ENCODE data around the gene LRRC1.

Gene LRRC1

DNA sequence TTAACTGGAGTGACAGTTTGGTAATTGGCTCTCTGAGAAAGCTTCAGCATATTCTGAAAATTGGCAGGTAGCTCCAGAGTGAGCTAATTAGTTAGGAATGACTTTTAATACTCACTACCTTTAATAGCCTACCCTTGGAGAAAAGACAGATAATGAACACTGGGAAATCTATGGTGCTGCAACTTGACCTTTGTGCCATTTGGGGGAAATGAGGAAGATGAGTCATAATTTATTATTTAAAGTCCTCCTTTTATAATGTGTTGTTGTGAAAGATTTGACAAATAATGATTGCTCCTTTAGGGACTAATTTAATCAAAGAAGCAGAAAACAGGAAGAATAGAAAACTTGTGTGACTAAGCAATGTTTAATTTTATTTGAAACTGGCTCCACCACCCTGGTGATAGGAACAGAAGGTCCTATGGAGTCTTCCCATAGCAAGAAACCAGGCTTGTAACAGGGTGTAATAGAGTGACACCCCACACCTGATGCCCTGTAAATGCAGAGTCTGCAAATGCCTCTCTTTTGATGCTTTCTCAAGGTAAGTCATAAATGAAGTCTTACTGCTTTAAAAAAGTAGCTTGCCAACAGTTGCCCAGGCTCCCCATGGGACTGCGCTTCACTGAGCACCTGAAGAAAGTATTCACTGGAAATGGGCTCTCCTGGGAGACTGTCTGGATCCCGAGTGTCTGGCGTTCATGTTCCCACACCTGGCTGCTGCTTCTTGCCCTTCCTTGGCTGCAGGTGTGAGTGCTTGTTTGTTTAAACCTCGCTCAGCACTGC, 134.4 kb downstream of the LRRC1 start:
- DNase-seq, result no peak

- no peak for DNase-seq
These were observed 135.0 kb downstream of the LRRC1 start for GRCh38 chr6:53929821-53930120.

DNA sequence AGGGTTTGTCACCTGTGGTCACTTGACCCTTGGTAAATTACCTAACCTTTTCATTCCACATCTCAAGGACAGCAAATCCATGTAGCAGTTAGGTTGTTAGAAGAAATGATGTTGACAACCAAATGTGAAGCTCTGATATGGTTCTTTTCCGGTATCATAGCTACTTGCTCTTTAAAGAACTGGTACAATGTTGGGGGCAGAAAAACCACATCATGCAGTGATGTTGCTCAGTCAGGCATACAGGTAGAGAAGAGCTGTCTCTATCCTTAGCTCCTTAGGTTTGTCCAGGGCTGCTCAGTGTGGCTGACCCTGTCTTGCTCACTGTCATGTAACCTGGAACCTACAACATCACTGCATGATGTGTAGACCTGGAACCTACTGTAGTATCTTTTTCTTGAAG, 135.5 kb downstream of the LRRC1 start:
- no peak for DNase-seq

DNA sequence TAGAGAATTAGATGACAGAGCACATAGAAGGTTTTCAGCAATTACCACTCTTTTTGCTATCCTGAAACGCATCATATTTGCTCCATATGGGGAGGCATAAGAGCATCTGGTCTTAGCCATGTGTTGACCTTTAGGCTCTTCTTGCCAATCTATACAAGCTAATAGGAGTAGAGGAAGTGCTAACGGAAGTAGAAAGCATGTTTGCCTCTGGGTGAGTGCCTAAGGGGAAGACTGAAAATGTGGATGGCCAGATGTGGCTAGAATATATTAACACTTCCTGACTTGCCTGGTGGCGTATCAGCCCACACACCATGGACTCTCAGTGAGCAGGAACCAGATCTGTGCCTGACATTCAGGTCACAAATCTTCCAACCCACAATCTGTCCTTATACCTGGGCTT, 136.3 kb downstream of the LRRC1 start:
- peak in 1 of 2 experiments; percentile 11 for DNase-seq

GRCh38 chr6:53932516-53932915, 137.7 kb downstream of the LRRC1 start:
- no peak for DNase-seq

- DNase-seq, result no peak
These were observed 139.2 kb downstream of the LRRC1 start for GRCh38 chr6:53934023-53934422.

DNA sequence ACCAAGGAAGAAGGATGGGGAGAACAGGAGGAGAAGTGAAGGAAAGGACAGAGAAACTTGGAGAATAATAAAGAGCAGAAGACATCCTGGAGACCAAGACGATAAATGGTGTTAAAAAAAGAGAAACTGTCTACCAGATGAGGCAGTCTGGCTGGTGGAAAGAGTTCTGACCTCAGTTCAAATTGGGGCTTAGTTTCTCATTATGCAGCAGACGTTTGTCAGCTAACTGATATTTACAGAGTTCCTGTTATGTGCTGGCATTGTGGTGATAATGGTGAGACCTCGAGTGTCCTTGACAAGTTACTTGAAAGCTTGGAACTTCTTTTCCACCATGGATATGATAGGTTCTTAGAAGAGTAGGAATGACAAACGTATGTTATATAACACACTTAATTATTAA, 142.7 kb downstream of the LRRC1 start:
- no peak for DNase-seq

DNA sequence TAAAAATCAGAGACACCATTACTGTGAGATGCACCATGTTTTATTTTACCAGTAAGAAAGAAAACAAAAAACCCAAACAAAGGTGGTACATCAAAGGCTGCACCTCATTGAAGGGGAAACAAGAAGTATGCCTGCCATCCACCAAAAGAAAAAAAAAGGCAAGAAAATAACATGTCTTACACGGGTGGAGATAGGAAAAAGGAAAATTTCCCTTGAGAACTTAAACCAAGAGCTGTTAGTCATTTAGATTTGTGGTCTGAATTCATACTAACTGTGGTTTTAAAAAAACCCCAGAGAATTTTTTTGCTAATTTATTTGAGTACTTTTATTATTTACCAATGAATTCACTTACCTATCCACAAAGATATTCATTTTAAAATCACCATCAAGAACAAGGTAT, 144.0 kb downstream of the LRRC1 start:
- DNase-seq, result no peak

DNA sequence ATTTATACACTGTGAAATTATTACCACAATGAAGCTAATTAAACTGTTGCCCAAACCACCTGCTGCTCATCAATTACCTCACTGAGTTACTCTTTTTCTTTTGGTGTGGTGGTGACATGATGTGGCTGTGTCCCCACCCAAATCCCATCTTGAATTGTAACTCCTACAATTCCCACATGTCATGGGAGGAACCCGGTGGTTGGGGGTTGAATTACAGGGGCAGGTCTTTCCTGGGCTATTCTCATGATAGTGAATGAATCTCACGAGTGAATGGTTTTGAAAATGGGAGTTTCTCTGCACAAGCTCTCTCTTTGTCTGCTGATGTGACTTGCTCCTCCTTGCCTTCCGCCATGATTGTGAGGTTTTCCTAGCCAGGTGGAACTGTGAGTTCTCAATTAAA, 145.0 kb downstream of the LRRC1 start:
- no peak for DNase-seq

GRCh38 chr6:53943395-53943794, 148.6 kb downstream of the LRRC1 start:
- no peak for DNase-seq

GRCh38 chr6:53944091-53944490, 149.3 kb downstream of the LRRC1 start:
- DNase-seq, result no peak

- no peak for DNase-seq
These were observed 149.7 kb downstream of the LRRC1 start for GRCh38 chr6:53944543-53944942.

- no peak for DNase-seq
These were observed 151.1 kb downstream of the LRRC1 start for GRCh38 chr6:53945765-53946407.

- no peak for DNase-seq
These were observed 153.0 kb downstream of the LRRC1 start for GRCh38 chr6:53947780-53948179.

GRCh38 chr6:53951383-53951782, 156.6 kb downstream of the LRRC1 start:
- DNase-seq, result no peak

GRCh38 chr6:53956068-53956711, 161.4 kb downstream of the LRRC1 start:
- peak; percentile 91 to 94 for DNase-seq

DNA sequence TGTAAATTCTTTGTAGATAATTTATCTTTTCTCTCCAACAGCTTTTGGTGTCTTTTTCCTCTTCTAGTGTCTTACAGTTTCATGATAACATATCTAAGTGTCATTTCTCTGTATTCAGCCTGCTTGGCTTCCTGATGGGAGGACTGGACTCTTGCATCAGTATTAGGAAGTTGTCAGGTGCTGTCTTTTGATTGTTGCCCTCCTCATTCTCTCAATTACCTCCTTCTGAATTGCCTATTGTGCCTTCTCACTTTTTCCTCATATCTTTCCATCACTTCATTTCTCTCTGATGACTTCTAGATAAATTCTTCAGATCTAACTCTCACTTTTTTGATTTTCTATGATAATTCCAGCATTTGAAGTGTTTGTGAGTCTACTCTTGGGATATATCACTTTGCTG, 162.0 kb downstream of the LRRC1 start:
- no peak for DNase-seq

- no peak for DNase-seq
These were observed 164.9 kb downstream of the LRRC1 start for GRCh38 chr6:53959717-53960116.

- no peak for DNase-seq
These were observed 165.5 kb downstream of the LRRC1 start for GRCh38 chr6:53960311-53960710.

DNA sequence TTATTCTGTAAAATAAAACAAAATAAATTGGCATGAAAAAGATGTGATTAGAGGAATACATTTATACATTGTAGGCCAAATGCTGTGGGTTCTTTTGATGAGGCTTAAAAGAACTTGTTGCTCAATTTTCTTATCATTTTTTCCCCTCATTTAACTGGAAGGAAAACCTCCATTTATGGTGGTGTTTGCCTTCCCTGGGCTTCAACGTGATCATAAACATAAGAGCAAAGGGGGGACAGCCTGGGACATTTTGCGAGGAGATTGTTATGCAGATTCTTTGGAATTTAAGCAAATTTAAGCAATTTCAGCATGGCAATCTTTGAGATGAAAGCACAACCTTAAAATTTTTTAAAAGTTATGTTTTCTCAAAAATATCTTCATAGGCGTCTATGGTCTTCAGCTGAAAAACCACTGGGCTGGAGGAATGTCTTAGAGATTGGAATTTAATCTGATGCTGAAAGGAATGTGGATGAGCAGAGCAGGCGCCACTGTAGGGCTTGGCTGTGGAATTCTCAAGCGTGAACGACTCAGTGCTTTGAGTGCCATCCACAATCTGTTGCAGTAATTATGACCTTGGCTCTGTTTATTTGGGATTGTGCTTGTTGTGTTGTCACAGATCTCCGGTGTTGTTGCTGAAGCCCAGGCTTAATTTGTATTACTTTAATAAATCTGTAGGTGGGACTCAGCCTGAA, 167.0 kb downstream of the LRRC1 start:
- peak; percentile 58 to 81 for DNase-seq

DNA sequence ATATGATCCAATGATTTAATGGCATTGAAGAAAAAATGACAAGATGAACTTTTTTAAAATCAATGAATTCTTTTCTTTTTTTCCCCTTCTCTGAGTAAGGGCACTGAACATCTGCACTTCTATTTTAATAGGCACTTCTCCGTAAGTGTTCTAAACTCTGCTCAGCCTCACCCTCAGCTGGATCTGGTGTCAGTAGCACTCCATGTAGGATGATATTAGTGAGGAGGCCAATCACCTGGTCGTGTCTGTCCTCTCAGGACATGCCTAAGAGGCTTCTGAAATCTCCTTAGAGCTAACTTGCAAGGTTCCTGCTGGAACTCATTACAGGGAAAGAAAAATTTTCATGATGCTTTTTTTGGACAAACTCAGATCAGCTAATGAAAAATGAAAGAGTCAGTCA, 167.8 kb downstream of the LRRC1 start:
- DNase-seq, result peak; percentile 38 to 71

DNA sequence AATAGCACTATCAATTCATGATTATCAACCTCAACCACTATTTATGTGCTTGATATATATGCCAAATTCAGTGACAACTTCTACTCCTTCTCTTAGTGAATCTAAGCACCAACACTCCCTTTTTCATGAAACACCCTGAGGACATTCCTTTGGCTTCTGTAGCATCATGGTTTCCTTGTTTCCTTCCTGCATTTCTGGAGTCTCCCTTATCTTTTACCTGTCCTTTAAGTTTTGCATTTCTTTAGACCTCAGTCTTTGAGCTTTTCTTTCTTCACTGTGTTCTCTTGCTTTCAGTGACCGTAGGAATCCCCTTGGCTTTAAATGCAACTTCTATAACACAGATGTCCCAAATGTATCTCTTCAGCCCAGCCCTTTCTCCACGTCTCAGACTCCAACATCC, 172.6 kb downstream of the LRRC1 start:
- DNase-seq, result no peak

Data from NCI-H524 (cell line).